Activated naive CD4-positive, alpha-beta T cell treated with anti-CD3 and anti-CD28 coated beads, Interleukin-2, amount 10 ng/mL, durations not matched to agents 7 days and 5 days (primary cell): ENCODE data around the gene LDLRAD3.
"Not testable (repeated sequence)": the region's sequence is repeated elsewhere in the genome, so short reads cannot be mapped to it uniquely, and the experiment has no call there.

Source experiments
- CTCF ChIA-PET: fragments of 350-600 bp; sonication (Branson Sonifier 250); formaldehyde crosslinking; loops from one replicate; lab custom pipeline; 2021; ENCODE audit warnings: antibody characterized with exemption; lab: Charles Lee
- DNase-seq: peaks from one replicate; pipeline ENCODE4 v3.0.0-alpha.2; 2020
- H3K27ac Mint-ChIP-seq: one replicate; pipeline ENCODE4 v1.8.0; 2021; ENCODE audit warnings: mild to moderate bottlenecking, moderate library complexity, mixed read lengths
- H3K27me3 Mint-ChIP-seq: one replicate; pipeline ENCODE4 v1.8.0; 2021; ENCODE audit warnings: mild to moderate bottlenecking, mixed read lengths
- H3K36me3 Mint-ChIP-seq: one replicate; pipeline ENCODE4 v1.8.0; 2021; ENCODE audit warnings: mixed read lengths
- H3K4me1 Mint-ChIP-seq: one replicate; pipeline ENCODE4 v1.8.0; 2021; ENCODE audit warnings: mixed read lengths
- H3K4me3 Mint-ChIP-seq: one replicate; pipeline ENCODE4 v1.8.0; 2021; ENCODE audit warnings: mild to moderate bottlenecking, moderate library complexity, mixed read lengths
- H3K9me3 Mint-ChIP-seq: one replicate; pipeline ENCODE4 v1.8.0; 2021; ENCODE audit warnings: mixed read lengths

The LDLRAD3 gene

GRCh38 chr11:35943713-35944502 is at the start of gene LDLRAD3:
Gene LDLRAD3, plus strand, starts transcription at chr11:35944062. Its CDS starts 37 bp downstream, at chr11:35944099.
- Mint-ChIP-seq H3K9me3 (no peaks in the 10 kb centered on the region), H3K36me3 (no peaks in the 10 kb centered on the region), H3K27me3 (peaks cover 38% of the 10 kb centered on the region), H3K4me1 (peaks cover 12% of the 10 kb centered on the region), H3K4me3 (peak within 1 kb of the TSS; percentile 65), H3K27ac (no peak within 1 kb of the TSS)
- DNase-seq, result peak; percentile 49
- CTCF ChIA-PET, result no interaction called here

- Mint-ChIP-seq H3K27ac (no peak overlapping the region), H3K4me1 (no peaks in the 10 kb centered on the region), H3K36me3 (no peaks in the 10 kb centered on the region), H3K27me3 (no peaks in the 10 kb centered on the region), H3K4me3 (no peak overlapping the region), H3K9me3 (peaks cover 2% of the 10 kb centered on the region)
- no peak for DNase-seq
- CTCF ChIA-PET, result no interaction called here
These were observed 46.8 kb upstream of the LDLRAD3 start for GRCh38 chr11:35897019-35897418.

GRCh38 chr11:35902961-35903360 is 40.9 kb upstream of the LDLRAD3 start:
- no peaks in the 10 kb centered on the region for H3K36me3 Mint-ChIP-seq
- H3K27me3 Mint-ChIP-seq, result no peaks in the 10 kb centered on the region
- DNase-seq, result no peak
- H3K4me1 Mint-ChIP-seq, result peaks cover 2% of the 10 kb centered on the region
- peaks cover 9% of the 10 kb centered on the region for H3K9me3 Mint-ChIP-seq
- CTCF ChIA-PET, result no interaction called here
- H3K27ac Mint-ChIP-seq, result no peak overlapping the region
- H3K4me3 Mint-ChIP-seq, result no peak overlapping the region

GRCh38 chr11:35905646-35906276 is 38.1 kb upstream of the LDLRAD3 start:
- CTCF ChIA-PET, result no interaction called here
- peaks cover 2% of the 10 kb centered on the region for H3K4me1 Mint-ChIP-seq
- H3K4me3 Mint-ChIP-seq, result no peak overlapping the region
- H3K27ac Mint-ChIP-seq, result no peak overlapping the region
- no peaks in the 10 kb centered on the region for H3K27me3 Mint-ChIP-seq
- peaks cover 9% of the 10 kb centered on the region for H3K9me3 Mint-ChIP-seq
- no peak for DNase-seq
- no peaks in the 10 kb centered on the region for H3K36me3 Mint-ChIP-seq

GRCh38 chr11:35906277-35906661 is 37.6 kb upstream of the LDLRAD3 start:
- DNase-seq, result no peak
- Mint-ChIP-seq H3K9me3 (peaks cover 9% of the 10 kb centered on the region), H3K4me1 (peaks cover 2% of the 10 kb centered on the region), H3K36me3 (no peaks in the 10 kb centered on the region), H3K27me3 (no peaks in the 10 kb centered on the region), H3K4me3 (no peak overlapping the region), H3K27ac (no peak overlapping the region)
- CTCF ChIA-PET, result no interaction called here

GRCh38 chr11:35906681-35907080 is 37.2 kb upstream of the LDLRAD3 start:
- no peaks in the 10 kb centered on the region for H3K27me3 Mint-ChIP-seq
- H3K4me3 Mint-ChIP-seq, result no peak overlapping the region
- CTCF ChIA-PET, result no interaction called here
- no peaks in the 10 kb centered on the region for H3K36me3 Mint-ChIP-seq
- H3K9me3 Mint-ChIP-seq, result peaks cover 9% of the 10 kb centered on the region
- H3K4me1 Mint-ChIP-seq, result peaks cover 2% of the 10 kb centered on the region
- no peak overlapping the region for H3K27ac Mint-ChIP-seq
- no peak for DNase-seq

- no peak for DNase-seq
- Mint-ChIP-seq H3K27ac (no peak overlapping the region), H3K36me3 (no peaks in the 10 kb centered on the region), H3K9me3 (peaks cover 2% of the 10 kb centered on the region), H3K4me3 (no peak overlapping the region), H3K27me3 (no peaks in the 10 kb centered on the region), H3K4me1 (peaks cover 2% of the 10 kb centered on the region)
- CTCF ChIA-PET, result no interaction called here
These were observed 36.0 kb upstream of the LDLRAD3 start for GRCh38 chr11:35907648-35908431.

- H3K27ac Mint-ChIP-seq, H3K4me3 Mint-ChIP-seq, H3K9me3 Mint-ChIP-seq, H3K36me3 Mint-ChIP-seq, CTCF ChIA-PET, H3K27me3 Mint-ChIP-seq, DNase-seq, H3K4me1 Mint-ChIP-seq: not testable (repeated sequence)
These were observed 35.5 kb upstream of the LDLRAD3 start for GRCh38 chr11:35908432-35908771.

GRCh38 chr11:35909511-35910265 is 34.2 kb upstream of the LDLRAD3 start:
- CTCF ChIA-PET, result no interaction called here
- Mint-ChIP-seq H3K27me3 (peaks cover 3% of the 10 kb centered on the region), H3K36me3 (no peaks in the 10 kb centered on the region), H3K4me1 (peaks cover 2% of the 10 kb centered on the region), H3K9me3 (no peaks in the 10 kb centered on the region), H3K27ac (no peak overlapping the region), H3K4me3 (no peak overlapping the region)
- no peak for DNase-seq

GRCh38 chr11:35911013-35911412 is 32.8 kb upstream of the LDLRAD3 start:
- H3K4me1 Mint-ChIP-seq, result peaks cover 2% of the 10 kb centered on the region
- CTCF ChIA-PET, result no interaction called here
- no peaks in the 10 kb centered on the region for H3K36me3 Mint-ChIP-seq
- H3K4me3 Mint-ChIP-seq, result no peak overlapping the region
- H3K27me3 Mint-ChIP-seq, result peaks cover 3% of the 10 kb centered on the region
- H3K27ac Mint-ChIP-seq, result no peak overlapping the region
- DNase-seq, result no peak
- no peaks in the 10 kb centered on the region for H3K9me3 Mint-ChIP-seq

- H3K4me3 Mint-ChIP-seq, result no peak overlapping the region
- no peaks in the 10 kb centered on the region for H3K36me3 Mint-ChIP-seq
- H3K27ac Mint-ChIP-seq, result no peak overlapping the region
- CTCF ChIA-PET, result no interaction called here
- no peaks in the 10 kb centered on the region for H3K9me3 Mint-ChIP-seq
- DNase-seq, result no peak
- H3K27me3 Mint-ChIP-seq, result peaks cover 3% of the 10 kb centered on the region
- H3K4me1 Mint-ChIP-seq, result peaks cover 2% of the 10 kb centered on the region
These were observed 32.2 kb upstream of the LDLRAD3 start for GRCh38 chr11:35911616-35912165.

- H3K9me3 Mint-ChIP-seq, H3K4me3 Mint-ChIP-seq, H3K27ac Mint-ChIP-seq, DNase-seq, H3K27me3 Mint-ChIP-seq, H3K4me1 Mint-ChIP-seq, H3K36me3 Mint-ChIP-seq, CTCF ChIA-PET: not testable (repeated sequence)
These were observed 31.4 kb upstream of the LDLRAD3 start for GRCh38 chr11:35912436-35912835.

GRCh38 chr11:35912883-35913624 is 30.8 kb upstream of the LDLRAD3 start:
- no peak for DNase-seq
- Mint-ChIP-seq H3K36me3 (no peaks in the 10 kb centered on the region), H3K27me3 (peaks cover 3% of the 10 kb centered on the region), H3K9me3 (no peaks in the 10 kb centered on the region), H3K4me3 (no peak overlapping the region), H3K27ac (no peak overlapping the region), H3K4me1 (no peaks in the 10 kb centered on the region)
- CTCF ChIA-PET, result no interaction called here
